ENCODE measurements around the gene BCL7B. TPM values are rescaled to one million over a fixed set of nuclear protein-coding genes. Genes with fewer than 3 reads are reported as not detected.
A peak's percentile ranks its signal among the peaks of the same experiment; 100 is the strongest.

The BCL7B gene
- total and polyA plus RNA-seq, 2 of the 13 experiments (the other 11 are each of a cell fraction or from before 2014, with no cell fraction given): 24.3 to 38.2 TPM

DNA sequence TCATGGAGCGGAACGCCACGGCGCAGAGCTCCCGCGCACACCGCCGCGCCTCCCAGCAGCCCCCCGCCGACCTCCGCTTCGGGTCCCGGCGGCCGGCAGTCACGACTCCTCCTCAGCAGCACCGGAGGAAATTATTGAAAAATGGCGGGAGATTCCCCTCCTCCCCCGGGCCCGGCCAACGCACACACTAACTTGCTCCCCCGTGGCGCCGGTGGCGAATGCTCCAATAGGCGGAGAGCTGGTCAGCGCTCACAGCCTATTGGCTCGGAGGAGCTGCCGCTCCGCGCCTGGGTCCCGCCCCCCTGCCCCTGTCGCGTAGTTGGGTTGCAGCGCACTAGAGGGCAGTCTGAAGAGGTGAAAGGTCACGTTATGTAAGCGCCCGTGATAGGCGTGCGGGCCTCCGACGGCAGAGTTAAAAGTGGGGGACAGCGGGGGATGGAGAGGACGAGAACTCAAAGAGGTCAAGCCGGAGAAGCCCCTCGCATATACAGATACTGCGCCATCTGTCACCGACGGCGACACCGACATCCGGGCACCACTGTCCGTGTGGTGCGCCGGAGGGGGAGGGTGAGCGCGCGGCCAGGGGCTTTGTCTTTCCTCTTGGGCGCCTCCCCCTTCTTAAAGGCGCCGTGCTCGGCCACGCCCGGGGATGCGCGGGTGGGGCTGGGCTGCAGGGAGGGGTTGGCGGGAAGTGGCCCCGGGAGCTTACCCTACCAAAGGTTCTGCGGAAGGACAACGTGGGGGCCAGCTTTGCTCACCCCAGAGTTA is 35.2 kb downstream of the BCL7B start, which contains the start of gene BAZ1B (continued):
- TF ChIP-seq, protein P1, sequence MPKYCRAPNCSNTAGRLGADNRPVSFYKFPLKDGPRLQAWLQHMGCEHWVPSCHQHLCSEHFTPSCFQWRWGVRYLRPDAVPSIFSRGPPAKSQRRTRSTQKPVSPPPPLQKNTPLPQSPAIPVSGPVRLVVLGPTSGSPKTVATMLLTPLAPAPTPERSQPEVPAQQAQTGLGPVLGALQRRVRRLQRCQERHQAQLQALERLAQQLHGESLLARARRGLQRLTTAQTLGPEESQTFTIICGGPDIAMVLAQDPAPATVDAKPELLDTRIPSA (CRISPR knock-in tag; IDR thresholded peaks at IDR 0.05; ENCODE audit: borderline replicate concordance): no peak
- TF ChIP-seq ZNF891 (CRISPR knock-in tag; IDR thresholded peaks at IDR 0.05): peak; percentile 47; the same call in 1 of the 2 replicates
- TF ChIP-seq ZNF556 (CRISPR knock-in tag; IDR thresholded peaks at IDR 0.05; ENCODE audit: borderline replicate concordance): 0 out of 2 replicates have a peak, but pooled peaks have one; percentile 54
- no peak for TF ChIP-seq ZNF562 (CRISPR knock-in tag; IDR thresholded peaks at IDR 0.05; ENCODE audit: borderline replicate concordance)
- TF ChIP-seq, protein P2, sequence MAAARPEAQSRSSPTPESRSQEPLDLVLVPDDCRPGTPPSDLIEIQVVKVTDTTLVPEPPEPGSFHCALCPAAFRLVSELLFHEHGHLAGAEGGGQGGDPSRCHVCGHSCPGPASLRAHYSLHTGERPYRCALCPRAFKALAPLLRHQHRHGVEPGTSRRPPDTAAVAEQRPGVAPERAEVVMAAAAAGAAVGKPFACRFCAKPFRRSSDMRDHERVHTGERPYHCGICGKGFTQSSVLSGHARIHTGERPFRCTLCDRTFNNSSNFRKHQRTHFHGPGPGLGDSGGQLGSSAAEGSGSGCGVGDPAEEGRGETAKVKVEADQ (CRISPR knock-in tag; IDR thresholded peaks at IDR 0.05; ENCODE audit: borderline replicate concordance): no peak
- TF ChIP-seq ZNF563 (CRISPR knock-in tag; IDR thresholded peaks at IDR 0.05): no peak
- TF ChIP-seq ZNF747 (CRISPR knock-in tag; IDR thresholded peaks at IDR 0.05; ENCODE audit: borderline replicate concordance): peak; percentile 75; the same call in 1 of the 2 replicates
- TF ChIP-seq NFRKB (IDR thresholded peaks at IDR 0.05): no peak
- TF ChIP-seq ARNT (IDR thresholded peaks at IDR 0.05): no peak
- TF ChIP-seq HES4 (CRISPR knock-in tag; IDR thresholded peaks at IDR 0.05; ENCODE audit: borderline replicate concordance): peak; percentile 24; the same call in 1 of the 2 replicates
- TF ChIP-seq ZNF569 (CRISPR knock-in tag; IDR thresholded peaks at IDR 0.05; ENCODE audit: borderline replicate concordance): no peak
- TF ChIP-seq NPAS2 (CRISPR knock-in tag; IDR thresholded peaks at IDR 0.05; ENCODE audit: borderline replicate concordance): no peak
- TF ChIP-seq, protein P3, sequence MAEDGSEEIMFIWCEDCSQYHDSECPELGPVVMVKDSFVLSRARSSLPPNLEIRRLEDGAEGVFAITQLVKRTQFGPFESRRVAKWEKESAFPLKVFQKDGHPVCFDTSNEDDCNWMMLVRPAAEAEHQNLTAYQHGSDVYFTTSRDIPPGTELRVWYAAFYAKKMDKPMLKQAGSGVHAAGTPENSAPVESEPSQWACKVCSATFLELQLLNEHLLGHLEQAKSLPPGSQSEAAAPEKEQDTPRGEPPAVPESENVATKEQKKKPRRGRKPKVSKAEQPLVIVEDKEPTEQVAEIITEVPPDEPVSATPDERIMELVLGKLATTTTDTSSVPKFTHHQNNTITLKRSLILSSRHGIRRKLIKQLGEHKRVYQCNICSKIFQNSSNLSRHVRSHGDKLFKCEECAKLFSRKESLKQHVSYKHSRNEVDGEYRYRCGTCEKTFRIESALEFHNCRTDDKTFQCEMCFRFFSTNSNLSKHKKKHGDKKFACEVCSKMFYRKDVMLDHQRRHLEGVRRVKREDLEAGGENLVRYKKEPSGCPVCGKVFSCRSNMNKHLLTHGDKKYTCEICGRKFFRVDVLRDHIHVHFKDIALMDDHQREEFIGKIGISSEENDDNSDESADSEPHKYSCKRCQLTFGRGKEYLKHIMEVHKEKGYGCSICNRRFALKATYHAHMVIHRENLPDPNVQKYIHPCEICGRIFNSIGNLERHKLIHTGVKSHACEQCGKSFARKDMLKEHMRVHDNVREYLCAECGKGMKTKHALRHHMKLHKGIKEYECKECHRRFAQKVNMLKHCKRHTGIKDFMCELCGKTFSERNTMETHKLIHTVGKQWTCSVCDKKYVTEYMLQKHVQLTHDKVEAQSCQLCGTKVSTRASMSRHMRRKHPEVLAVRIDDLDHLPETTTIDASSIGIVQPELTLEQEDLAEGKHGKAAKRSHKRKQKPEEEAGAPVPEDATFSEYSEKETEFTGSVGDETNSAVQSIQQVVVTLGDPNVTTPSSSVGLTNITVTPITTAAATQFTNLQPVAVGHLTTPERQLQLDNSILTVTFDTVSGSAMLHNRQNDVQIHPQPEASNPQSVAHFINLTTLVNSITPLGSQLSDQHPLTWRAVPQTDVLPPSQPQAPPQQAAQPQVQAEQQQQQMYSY (CRISPR knock-in tag; IDR thresholded peaks at IDR 0.05): 0 out of 2 replicates have a peak, but pooled peaks have one; percentile 18
- TF ChIP-seq RAD51 (IDR thresholded peaks at IDR 0.05; ENCODE audit: borderline replicate concordance): no peak
- TF ChIP-seq, protein P4, sequence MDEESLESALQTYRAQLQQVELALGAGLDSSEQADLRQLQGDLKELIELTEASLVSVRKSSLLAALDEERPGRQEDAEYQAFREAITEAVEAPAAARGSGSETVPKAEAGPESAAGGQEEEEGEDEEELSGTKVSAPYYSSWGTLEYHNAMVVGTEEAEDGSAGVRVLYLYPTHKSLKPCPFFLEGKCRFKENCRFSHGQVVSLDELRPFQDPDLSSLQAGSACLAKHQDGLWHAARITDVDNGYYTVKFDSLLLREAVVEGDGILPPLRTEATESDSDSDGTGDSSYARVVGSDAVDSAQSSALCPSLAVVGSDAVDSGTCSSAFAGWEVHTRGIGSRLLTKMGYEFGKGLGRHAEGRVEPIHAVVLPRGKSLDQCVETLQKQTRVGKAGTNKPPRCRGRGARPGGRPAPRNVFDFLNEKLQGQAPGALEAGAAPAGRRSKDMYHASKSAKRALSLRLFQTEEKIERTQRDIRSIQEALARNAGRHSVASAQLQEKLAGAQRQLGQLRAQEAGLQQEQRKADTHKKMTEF (CRISPR knock-in tag; IDR thresholded peaks at IDR 0.05): peak; percentile 92
- TF ChIP-seq ZFX (CRISPR knock-in tag; IDR thresholded peaks at IDR 0.05; ENCODE audit: low read depth): peak; percentile 75
- 0 out of 2 replicates have a peak, but pooled peaks have one; percentile 22 for TF ChIP-seq TBX3 (IDR thresholded peaks at IDR 0.05; ENCODE audit: borderline replicate concordance)
- no peak for TF ChIP-seq LCORL (IDR thresholded peaks at IDR 0.05)
- no peak for TF ChIP-seq LCORL (CRISPR knock-in tag; IDR thresholded peaks at IDR 0.05)
